IMR-90 (cell line): ENCODE measurements around the gene RALGAPA2. TPM values are rescaled to one million over a fixed set of nuclear protein-coding genes. Genes with fewer than 3 reads are reported as not detected.

Source experiments
- ATAC-seq: fragments of 200-7000 bp; cut with Tn5 transposase; 2 replicates; pipeline ENCODE4 v1.9.1; 2020; ENCODE audit warnings: low read depth, mild to moderate bottlenecking, moderate library complexity
- BruUV-seq: library from RNA; stranded (reverse); fragments of 400-500 nt; replicated peaks from 2 replicates; lab custom pipeline; 2021; lab: Mats Ljungman, UMichigan
- CTCF ChIA-PET: fragments of 300-600 bp; formaldehyde crosslinking; extraction: SDS; loops from one replicate; lab custom pipeline; 2021; ENCODE audit warnings: antibody characterized with exemption; lab: Yijun Ruan, JAX
- POLR2A ChIA-PET: fragments of 300-600 bp; sonication (Branson Sonifier 250); formaldehyde crosslinking; loops from one replicate; lab custom pipeline; 2022; ENCODE audit warnings: antibody characterized with exemption; ENCODE audit not compliant: unreplicated experiment; lab: Charles Lee
- DNase-seq: peaks from one replicate; pipeline ENCODE4 v3.0.0; 2013
- H2AFZ ChIP-seq: replicated peaks from 2 replicates; pipeline ENCODE3; 2013; ENCODE audit warnings: low read length, mild to moderate bottlenecking; ENCODE audit not compliant: poor library complexity
- H2AK5ac ChIP-seq: 2 replicates; pipeline ENCODE4 v1.6.1; 2013; ENCODE audit warnings: low read depth, low read length, inconsistent platforms
- H2AK9ac ChIP-seq: replicated peaks from 2 replicates; pipeline ENCODE3; 2013; ENCODE audit warnings: mild to moderate bottlenecking, low read depth, low read length, moderate library complexity; ENCODE audit not compliant: poor library complexity
- H2BK120ac ChIP-seq: 2 replicates; pipeline ENCODE4 v1.6.1; 2013; ENCODE audit warnings: low read depth, low read length, inconsistent platforms
- H2BK15ac ChIP-seq: 3 replicates; pipeline ENCODE4 v1.6.1; 2013; ENCODE audit warnings: low read depth, low read length, inconsistent platforms
- H2BK20ac ChIP-seq: 2 replicates; pipeline ENCODE4 v1.6.1; 2013; ENCODE audit warnings: low read depth, mild to moderate bottlenecking, inconsistent platforms, low read length, moderate library complexity
- H2BK5ac ChIP-seq: 2 replicates; pipeline ENCODE4 v1.6.1; 2013; ENCODE audit warnings: mild to moderate bottlenecking, low read depth, low read length, inconsistent platforms; ENCODE audit not compliant: poor library complexity, severe bottlenecking
- H3K14ac ChIP-seq: replicated peaks from 2 replicates; pipeline ENCODE4 v1.6.1; 2013; ENCODE audit warnings: low read depth, low read length, inconsistent platforms
- H3K18ac ChIP-seq: 2 replicates; pipeline ENCODE4 v1.6.1; 2013; ENCODE audit warnings: low read depth, low read length, control low read depth
- H3K23ac ChIP-seq: 2 replicates; pipeline ENCODE4 v1.6.1; 2013; ENCODE audit warnings: low read depth, low read length, inconsistent platforms
- H3K27ac ChIP-seq: 2 replicates; pipeline ENCODE4 v1.5.1; 2013; ENCODE audit warnings: mild to moderate bottlenecking, control low read depth, low read length; ENCODE audit not compliant: insufficient read depth
- H3K27me3 ChIP-seq: 2 replicates; pipeline ENCODE4 v1.6.1; 2013; ENCODE audit warnings: low read length; ENCODE audit not compliant: control insufficient read depth, insufficient read depth
- H3K36me3 ChIP-seq: 2 replicates; pipeline ENCODE4 v1.6.1; 2013; ENCODE audit warnings: low read length, mixed read lengths; ENCODE audit not compliant: control insufficient read depth, insufficient read depth
- H3K4ac ChIP-seq: 2 replicates; pipeline ENCODE4 v1.6.1; 2013; ENCODE audit warnings: low read depth, low read length, inconsistent platforms
- H3K4me1 ChIP-seq: 2 replicates; pipeline ENCODE4 v1.6.1; 2013; ENCODE audit warnings: low read length, mixed read lengths; ENCODE audit not compliant: control insufficient read depth, insufficient read depth
- H3K4me2 ChIP-seq: 2 replicates; pipeline ENCODE4 v1.6.1; 2013; ENCODE audit warnings: low read depth, mild to moderate bottlenecking, control low read depth, low read length, moderate library complexity
- H3K4me3 ChIP-seq: 2 replicates; pipeline ENCODE4 v1.5.1; 2013; ENCODE audit warnings: low read depth, mild to moderate bottlenecking, control low read depth, low read length, moderate library complexity; ENCODE audit not compliant: insufficient read depth
- H3K56ac ChIP-seq: 2 replicates; pipeline ENCODE4 v1.6.1; 2013; ENCODE audit warnings: low read length, inconsistent platforms; ENCODE audit not compliant: insufficient read depth; ENCODE audit errors: extremely low read depth
- H3K79me1 ChIP-seq, 2 experiments: 2 replicates each; pipeline ENCODE4 v1.6.1; 2013; ENCODE audit warnings: low read length in 2 of 2, inconsistent platforms in 1 of 2, low read depth in 1 of 2
- H3K9ac ChIP-seq: 2 replicates; pipeline ENCODE4 v1.6.1; 2013; ENCODE audit warnings: low read depth, low read length, control low read depth
- H3K9me1 ChIP-seq: 2 replicates; pipeline ENCODE4 v1.6.1; 2013; ENCODE audit warnings: low read length, inconsistent platforms; ENCODE audit not compliant: insufficient read depth
- H3K9me3 ChIP-seq: 2 replicates; pipeline ENCODE4 v1.6.1; 2013; ENCODE audit warnings: low read length; ENCODE audit not compliant: control insufficient read depth, insufficient read depth
- H4K20me1 ChIP-seq: 2 replicates; pipeline ENCODE4 v1.6.1; 2013; ENCODE audit warnings: low read length, inconsistent platforms; ENCODE audit not compliant: insufficient read depth
- H4K5ac ChIP-seq: 2 replicates; pipeline ENCODE4 v1.6.1; 2013; ENCODE audit warnings: mild to moderate bottlenecking, low read depth, low read length, control low read depth
- H4K8ac ChIP-seq, 2 experiments: 2 replicates each; pipeline ENCODE4 v1.6.1; 2013; ENCODE audit warnings: low read depth in 2 of 2, low read length in 2 of 2, control low read depth in 1 of 2, inconsistent platforms in 1 of 2
- H4K91ac ChIP-seq: 2 replicates; pipeline ENCODE4 v1.6.1; 2013; ENCODE audit warnings: low read depth, low read length, inconsistent platforms; ENCODE audit not compliant: insufficient read depth
- BHLHE40 ChIP-seq: fragments of 150-350 bp; IDR thresholded peaks from 2 replicates; pipeline ENCODE4 v1.6.1; 2016; ENCODE audit warnings: mild to moderate bottlenecking, low read depth, low read length
- CEBPB ChIP-seq: IDR thresholded peaks from 2 replicates; pipeline ENCODE4 v1.6.1; 2012; ENCODE audit warnings: low read depth, low read length, improper control_type of control experiment
- FOS ChIP-seq: fragments of 150-350 bp; IDR thresholded peaks from 2 replicates; pipeline ENCODE4 v1.6.1; 2016; ENCODE audit warnings: low read depth, low read length
- MAFK ChIP-seq: IDR thresholded peaks from 2 replicates; pipeline ENCODE4 v1.6.1; 2012; ENCODE audit warnings: low read depth, low read length, improper control_type of control experiment
- MAZ ChIP-seq: IDR thresholded peaks from 2 replicates; pipeline ENCODE4 v1.6.1; 2012; ENCODE audit warnings: low read depth, mild to moderate bottlenecking, low read length, improper control_type of control experiment, moderate library complexity, borderline replicate concordance
- MXI1 ChIP-seq: IDR thresholded peaks from 2 replicates; pipeline ENCODE4 v1.6.1; 2012; ENCODE audit warnings: low read depth, mild to moderate bottlenecking, low read length, moderate library complexity, borderline replicate concordance
- NFE2L2 ChIP-seq: fragments of 150-350 bp; IDR thresholded peaks from 2 replicates; pipeline ENCODE4 v1.6.1; 2016; ENCODE audit warnings: low read depth, mild to moderate bottlenecking, low read length
- POLR2A ChIP-seq: IDR thresholded peaks from 2 replicates; pipeline ENCODE4 v1.6.1; 2012; ENCODE audit warnings: mild to moderate bottlenecking, low read depth, low read length
- RCOR1 ChIP-seq: IDR thresholded peaks from 2 replicates; pipeline ENCODE4 v1.6.1; 2012; ENCODE audit warnings: mild to moderate bottlenecking, low read length, improper control_type of control experiment; ENCODE audit not compliant: insufficient replicate concordance
- SMC3 ChIP-seq: fragments of 150-350 bp; IDR thresholded peaks from 2 replicates; pipeline ENCODE4 v1.6.1; 2016; ENCODE audit warnings: low read depth, mild to moderate bottlenecking, antibody characterized with exemption, low read length, moderate library complexity
- USF2 ChIP-seq: fragments of 150-350 bp; IDR thresholded peaks from 2 replicates; pipeline ENCODE4 v1.6.1; 2017; ENCODE audit warnings: mild to moderate bottlenecking, antibody characterized with exemption, low read length, low read depth
- WGBS, 2 experiments: methylation state at CpG; one replicate each; pipeline versions ENCODE4 v1.1.5 to v1.1.7; 2013; ENCODE audit warnings: missing lambda C conversion rate in 2 of 2; ENCODE audit not compliant: insufficient read length in 1 of 2; ENCODE audit errors: extremely low coverage in 2 of 2; 5-methylcytosine and 5-hydroxymethylcytosine counted together
- dilution Hi-C: fragments of 300-500 bp; cut with HindIII; formaldehyde crosslinking; loops from one replicate; pipeline ENCODE4 v1.14.3; 2018; ENCODE audit warnings: low sequenced_read_pairs; ENCODE audit not compliant: unreplicated experiment
- in situ Hi-C: fragments of 300-500 bp; cut with MboI; formaldehyde crosslinking; loops from 3 replicates; pipeline ENCODE4 v1.14.3; 2019; ENCODE audit warnings: low sequenced_read_pairs, inconsistent platforms, mixed read lengths
- intact Hi-C: fragments of 100-400 bp; cut with micrococcal nuclease; formaldehyde crosslinking; loops from 2 replicates; pipeline ENCODE4 v1.10.0; 2022
- polyA plus RNA-seq, 3 experiments: library from polyadenylated mRNA; depleted of rRNA; stranded (reverse); fragments of >200 nt; gene quantifications; 2 replicates each; pipeline ENCODE4 v1.2.3, GENCODE V29; 2012; ENCODE audit warnings: low replicate concordance in 1 of 3
- total RNA-seq: library from RNA; depleted of rRNA; stranded (reverse); fragments of >200 nt; gene quantifications from 2 replicates; pipeline ENCODE4 v1.2.3, GENCODE V29; 2012

Gene RALGAPA2
- total and polyA plus RNA-seq, 2 of the 4 experiments (the other 2 are of a cell fraction), result 1.3 to 3.9 TPM

- H2AK5ac ChIP-seq, result no peak overlapping the region
- TF ChIP-seq MAZ (no peak), BHLHE40 (no peak), FOS (peak; percentile 75; the same call in 1 of the 2 replicates), RCOR1 (no peak), SMC3 (no peak), MXI1 (no peak), MAFK (peak; percentile 53; the same call in 1 of the 2 replicates), USF2 (no peak), POLR2A (no peak), NFE2L2 (peak; percentile 91), CEBPB (peak; percentile 94)
- H2BK20ac ChIP-seq, result no peak overlapping the region
- peak; percentile 77 for ATAC-seq
- ChIA-PET POLR2A (no interaction called here), CTCF (interaction anchor here (1.0 kb wide), 1 partner anchor 16 kb away, joined by 4 read pairs; no protein-coding TSS in a partner anchor)
- no peaks in the 10 kb centered on the region for H4K20me1 ChIP-seq
- H3K9me1 ChIP-seq, result peaks cover 3% of the 10 kb centered on the region; the same call in 1 of the 2 replicates
- H3K23ac ChIP-seq, result no peak overlapping the region
- H3K4ac ChIP-seq, result no peak overlapping the region
- no peaks in the 10 kb centered on the region for H3K36me3 ChIP-seq
- H3K9ac ChIP-seq, result no peak overlapping the region
- no peaks in the 10 kb centered on the region for H3K9me3 ChIP-seq
- no peak overlapping the region for H4K5ac ChIP-seq
- peak; percentile 84 for DNase-seq
- H4K8ac ChIP-seq, result no peak overlapping the region; a peak in 1 of 4 replicates
- H3K79me1 ChIP-seq, result no peaks in the 10 kb centered on the region
- H2BK5ac ChIP-seq, result no peak overlapping the region
- intact Hi-C loops, result no loop called here
- WGBS, 2 experiments, result no CpG with 5 or more reads among the region's 2 CpGs
- in situ Hi-C loops, result no loop called here
- no peak overlapping the region for H2AFZ ChIP-seq
- no peak overlapping the region for H3K18ac ChIP-seq
- no peak overlapping the region for H3K27ac ChIP-seq
- no peak overlapping the region for H2AK9ac ChIP-seq
- peaks cover 7% of the 10 kb centered on the region for H3K4me1 ChIP-seq
- H3K27me3 ChIP-seq, result no peaks in the 10 kb centered on the region
- H3K4me2 ChIP-seq, result no peak overlapping the region
- H3K14ac ChIP-seq, result no peak overlapping the region
- BruUV-seq, result no TSS peak
- no peak overlapping the region for H3K4me3 ChIP-seq
- dilution Hi-C loops, result no loop called here
- no peak overlapping the region for H3K56ac ChIP-seq
- H2BK15ac ChIP-seq, result no peak overlapping the region
- no peak overlapping the region for H2BK120ac ChIP-seq
- H4K91ac ChIP-seq, result no peak overlapping the region
Measured at GRCh38 chr20:20480689-20481088, 231.8 kb downstream of the RALGAPA2 start.
